ENCODE data around the gene LHPP.

The LHPP gene

DNA sequence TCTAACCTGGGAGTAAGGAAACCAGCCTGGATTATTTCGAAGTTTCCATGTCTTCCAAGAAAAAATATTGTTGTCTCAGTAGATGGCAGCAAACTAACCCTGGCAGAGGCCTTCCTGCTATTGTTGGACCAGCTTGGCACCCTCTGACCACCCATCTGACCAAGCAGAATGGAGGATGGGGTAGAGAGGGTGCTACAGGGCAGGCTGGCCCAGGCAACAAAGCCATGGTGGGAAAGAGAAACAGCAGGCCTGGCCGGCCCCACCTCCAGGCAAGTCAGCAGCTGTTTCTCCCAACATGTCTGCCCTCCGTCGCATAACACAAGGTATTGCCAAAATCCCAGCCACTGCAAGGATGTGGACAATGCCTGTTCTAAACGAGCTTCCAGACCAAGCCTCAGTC lies 187.6 kb downstream of the LHPP start:
- no peak for DNase-seq

DNA sequence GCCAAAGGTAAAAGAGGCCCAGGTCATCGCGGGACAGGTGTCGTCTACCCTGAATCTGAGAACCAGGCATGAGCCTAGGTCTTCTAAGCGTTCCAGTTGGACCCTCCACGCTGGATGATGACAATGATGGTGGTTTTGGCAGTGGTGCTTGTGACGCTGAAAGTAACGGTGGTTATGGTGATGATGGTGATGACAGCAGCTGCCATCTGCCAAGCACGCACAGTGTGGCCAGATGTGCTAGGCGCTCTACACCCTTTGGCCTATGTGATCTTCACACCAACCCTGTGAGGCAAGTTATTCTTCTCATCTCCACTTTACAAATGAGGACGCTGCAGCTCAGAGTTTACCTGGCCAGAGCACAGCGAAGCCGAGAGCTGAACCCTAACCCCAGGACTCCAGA lies 188.6 kb downstream of the LHPP start:
- no peak for DNase-seq

DNA sequence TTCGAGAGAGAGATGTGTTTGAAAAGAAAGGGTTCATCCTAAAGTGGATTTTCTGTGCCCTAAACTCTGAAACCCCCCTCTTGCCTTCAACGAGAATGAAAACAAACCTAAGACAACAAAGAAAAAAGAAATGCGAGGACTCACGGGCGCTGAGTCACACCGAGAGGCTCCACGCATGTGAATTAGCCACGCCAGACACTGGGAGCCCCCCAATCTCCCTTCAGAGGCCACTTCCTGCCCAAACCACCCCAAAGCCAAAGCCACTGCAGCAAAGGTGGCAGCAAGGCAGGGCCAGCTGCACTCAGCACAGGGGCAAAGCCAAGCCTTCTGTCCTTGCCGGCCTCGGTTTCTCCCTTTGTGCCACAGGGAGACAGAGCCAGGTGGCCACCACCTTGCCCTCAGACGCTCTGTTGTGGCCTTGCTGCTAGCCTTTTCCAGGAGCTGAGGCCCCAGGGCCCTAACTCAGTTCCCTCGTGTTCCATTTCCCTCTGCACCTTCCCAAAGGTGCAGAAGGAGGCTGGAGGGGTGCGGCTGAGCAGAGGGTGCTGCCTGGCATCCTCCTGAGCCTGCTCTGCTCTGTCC lies 189.3 kb downstream of the LHPP start:
- DNase-seq, result no peak

DNA sequence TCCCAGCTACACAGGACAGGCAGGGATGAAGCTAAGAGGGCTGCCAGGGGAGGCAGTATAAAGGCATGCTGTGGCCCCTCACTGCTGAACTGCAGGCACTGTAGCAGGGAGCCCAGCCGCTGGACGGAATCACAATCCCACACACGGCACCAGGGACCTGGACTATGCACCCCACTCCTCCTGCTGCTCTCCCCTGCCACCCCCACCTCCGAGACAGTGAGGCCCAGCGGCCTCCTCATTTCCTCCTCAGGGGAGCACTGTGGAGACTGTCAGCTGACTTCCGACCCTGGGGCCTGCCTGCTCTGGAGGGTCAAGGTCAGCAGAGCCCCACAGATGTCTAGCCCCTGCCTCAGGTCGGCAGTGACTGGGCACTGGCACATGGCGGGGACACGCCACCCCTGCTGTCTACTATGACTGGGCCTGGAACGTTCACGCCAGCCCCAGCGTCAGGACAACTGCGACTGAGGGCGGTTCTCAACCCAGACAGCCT lies 189.8 kb downstream of the LHPP start:
- DNase-seq, result no peak

DNA sequence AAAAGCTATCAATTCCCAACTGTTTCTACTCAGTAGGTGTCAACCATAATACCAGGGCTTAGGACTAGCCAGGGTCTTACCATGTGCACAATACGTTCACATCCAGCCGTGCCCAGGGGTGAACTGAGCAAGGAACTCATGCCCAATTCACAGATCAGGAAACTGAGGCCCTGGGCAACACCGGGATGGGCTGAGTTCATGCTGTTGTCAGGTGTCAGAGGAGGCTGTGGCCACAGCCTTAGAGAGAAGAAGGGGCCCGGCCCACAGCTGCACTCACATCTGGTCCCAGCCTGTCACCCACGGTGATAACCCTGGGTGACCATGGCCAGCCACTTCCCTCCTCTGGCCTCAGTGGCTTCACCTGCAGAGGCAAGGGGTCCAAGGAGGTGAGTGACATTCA lies 190.6 kb downstream of the LHPP start:
- no peak for DNase-seq

DNA sequence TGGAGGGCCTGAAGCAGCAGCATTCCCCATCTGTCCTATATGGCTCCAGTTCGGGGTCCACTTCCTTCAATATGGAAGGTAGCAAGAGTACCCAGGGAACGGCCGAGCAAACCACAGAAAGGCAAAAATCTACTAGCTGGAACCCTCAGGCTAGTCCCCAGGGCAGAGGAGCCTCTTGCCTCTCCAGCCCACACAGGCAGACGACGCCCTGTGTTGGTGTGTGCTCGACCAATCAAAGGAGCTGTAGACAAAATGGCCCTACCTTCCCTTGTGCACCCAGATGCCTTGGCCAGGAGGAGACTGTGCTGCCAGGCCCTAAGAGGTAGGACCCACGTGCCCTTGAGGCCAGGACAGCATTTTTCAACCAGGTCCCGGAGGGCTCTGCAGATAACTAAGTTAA lies 191.1 kb downstream of the LHPP start:
- no peak for DNase-seq

DNA sequence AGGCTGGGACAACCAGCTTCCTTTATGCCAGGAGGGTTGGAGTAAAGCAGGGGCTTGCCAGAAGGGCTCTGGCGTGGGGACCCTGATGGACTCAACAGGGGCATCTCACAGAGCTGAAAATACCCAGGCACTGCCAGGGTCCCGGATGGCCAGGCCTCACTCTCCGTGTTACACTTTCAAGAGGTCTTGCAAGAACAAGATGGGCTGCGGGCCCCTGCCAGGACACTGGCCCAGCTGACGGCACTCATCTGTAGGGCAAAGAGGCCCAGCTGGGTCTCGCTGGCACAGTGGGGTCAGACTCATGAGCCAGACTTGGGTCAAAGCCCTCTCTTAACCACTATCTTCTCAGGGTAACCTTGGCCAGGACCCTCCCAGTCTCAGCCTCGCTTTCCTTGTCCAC lies 191.7 kb downstream of the LHPP start:
- no peak for DNase-seq

DNA sequence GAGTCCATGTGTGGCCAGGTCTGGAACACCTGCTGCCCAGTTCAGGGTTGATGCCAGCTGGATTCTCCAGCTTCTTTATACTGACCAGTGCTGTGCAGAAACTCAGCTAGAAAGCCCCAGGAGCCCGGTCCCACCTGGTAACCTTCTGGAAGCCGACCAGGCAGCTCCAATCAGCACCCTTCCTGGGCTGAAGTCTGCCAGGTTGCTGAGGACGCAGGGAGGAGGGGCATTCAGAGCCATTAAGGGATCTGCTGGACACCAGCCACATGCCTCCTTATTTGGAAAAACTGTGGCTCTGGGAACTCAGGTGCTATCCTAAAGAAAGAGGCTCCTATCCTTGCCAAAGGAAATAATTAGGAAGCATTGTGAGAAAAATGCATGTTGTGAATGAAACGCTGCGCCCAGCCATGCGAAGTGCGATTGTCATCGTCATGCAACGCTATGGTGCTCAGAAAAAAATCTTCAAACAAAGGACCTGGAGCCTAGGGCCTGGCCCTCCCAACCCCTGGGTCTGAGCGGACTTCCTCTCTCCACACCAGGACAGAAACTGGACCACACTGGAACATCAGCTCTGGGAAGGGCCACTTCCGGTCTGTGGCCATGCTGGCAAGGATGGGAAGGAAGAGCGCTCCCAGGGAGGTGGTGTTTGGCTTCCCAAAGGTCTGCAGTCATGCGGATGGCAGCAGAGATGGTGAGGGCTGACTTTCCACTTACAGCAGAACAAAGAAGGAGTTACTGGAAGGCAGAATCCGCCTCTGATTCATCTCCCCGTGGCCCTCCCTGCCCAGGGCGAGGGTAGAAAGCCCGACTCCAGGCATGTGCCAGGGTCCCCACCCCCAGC lies 192.4 kb downstream of the LHPP start:
- DNase-seq, result no peak

DNA sequence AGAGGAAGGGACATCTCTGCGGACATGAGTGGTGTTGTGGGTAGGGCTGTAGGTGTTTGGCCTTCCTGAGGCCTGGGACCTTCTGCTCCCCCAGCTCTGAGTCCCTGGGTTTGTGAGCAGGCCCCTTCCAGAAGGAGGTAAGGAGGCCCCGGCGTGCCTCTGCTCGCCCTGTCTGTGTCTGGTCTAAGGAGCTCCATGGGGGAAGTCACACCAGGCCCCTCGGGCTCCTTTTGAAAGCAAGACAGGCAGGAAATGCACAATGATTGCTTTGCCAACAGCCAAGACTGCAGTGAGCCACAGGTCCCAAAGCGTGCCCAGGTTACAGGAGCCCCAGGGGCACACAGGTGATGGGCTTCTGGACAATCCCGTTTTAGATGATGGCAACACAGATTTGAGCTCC lies 193.1 kb downstream of the LHPP start:
- no peak for DNase-seq

DNA sequence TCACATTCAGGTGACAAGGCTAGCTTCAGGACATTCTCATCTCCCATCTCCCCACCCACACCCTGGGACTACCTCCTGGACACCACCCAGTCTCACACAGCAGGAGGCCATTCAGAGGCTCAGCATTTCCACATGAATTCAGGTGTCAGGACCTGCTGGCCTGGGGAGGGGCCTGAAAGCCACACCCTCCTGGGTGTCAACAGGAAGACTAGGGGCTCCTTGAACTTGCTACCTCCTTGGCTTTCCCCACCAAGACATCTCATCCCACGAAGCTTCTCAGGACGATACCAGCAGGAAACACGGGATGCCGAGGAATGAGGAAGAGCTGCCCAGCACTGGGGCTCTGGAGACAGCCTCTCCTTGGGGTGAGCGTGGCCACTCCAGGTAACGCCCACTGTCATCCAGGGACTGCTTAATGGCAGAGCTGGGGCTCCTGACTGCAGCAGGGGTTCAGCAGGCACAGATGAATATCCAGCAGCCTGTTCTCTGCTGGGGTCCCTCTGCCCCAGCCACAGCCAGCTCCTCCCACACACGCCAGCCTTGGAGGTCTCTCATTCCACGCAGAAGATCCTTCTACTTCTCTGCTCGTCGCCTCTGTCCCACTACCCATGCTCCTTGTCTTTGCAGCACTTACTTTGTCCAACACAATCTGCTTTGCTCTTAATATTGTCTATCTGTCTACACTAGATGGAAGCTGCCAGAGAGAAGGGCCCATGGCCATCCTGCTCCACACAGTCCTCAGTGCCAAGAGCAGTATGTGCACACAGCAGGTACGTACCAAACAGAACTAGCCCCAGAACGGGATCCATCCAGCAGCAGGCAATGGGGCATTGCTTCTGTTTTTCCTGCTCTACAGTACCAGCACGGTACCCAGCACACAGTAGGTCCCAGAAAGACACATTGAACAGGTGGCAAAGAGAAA lies 193.8 kb downstream of the LHPP start:
- no peak for DNase-seq

DNA sequence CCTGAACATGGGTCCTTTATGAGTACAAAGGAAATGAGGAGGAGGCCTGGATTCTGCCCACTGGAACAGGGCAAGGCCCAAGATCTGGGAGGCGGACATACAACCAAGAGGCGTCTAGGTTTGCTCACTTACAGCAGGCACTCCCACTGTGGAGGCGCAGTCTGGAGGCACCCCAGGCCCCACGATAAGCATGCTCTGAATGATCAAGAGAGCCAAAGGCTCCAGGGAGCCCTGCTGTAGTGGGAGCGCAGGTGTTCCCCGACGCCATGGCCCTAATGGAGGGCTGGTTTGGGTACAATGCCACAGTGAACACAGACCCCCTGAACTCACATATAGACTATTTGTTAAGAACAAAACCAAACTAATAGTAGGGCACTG lies 194.5 kb downstream of the LHPP start:
- DNase-seq, result no peak

DNA sequence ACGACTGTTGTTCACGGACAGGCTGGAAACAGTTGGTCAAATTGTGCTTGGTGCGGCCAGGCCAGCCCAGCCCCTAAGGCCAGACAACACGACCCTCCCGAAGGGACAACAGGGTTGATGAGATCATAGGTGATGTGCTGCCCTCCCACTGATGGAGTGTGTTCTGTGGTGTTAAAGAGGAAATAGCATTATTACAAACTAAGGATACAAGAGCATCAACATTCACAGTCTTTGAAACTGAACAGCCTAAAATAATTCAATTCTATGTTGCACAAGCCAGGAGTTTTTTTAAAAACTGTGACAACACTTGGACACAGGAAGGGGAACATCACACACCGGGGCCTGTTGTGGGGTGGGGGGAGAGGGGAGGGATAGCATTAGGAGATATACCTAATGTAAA lies 194.9 kb downstream of the LHPP start:
- DNase-seq, result no peak

DNA sequence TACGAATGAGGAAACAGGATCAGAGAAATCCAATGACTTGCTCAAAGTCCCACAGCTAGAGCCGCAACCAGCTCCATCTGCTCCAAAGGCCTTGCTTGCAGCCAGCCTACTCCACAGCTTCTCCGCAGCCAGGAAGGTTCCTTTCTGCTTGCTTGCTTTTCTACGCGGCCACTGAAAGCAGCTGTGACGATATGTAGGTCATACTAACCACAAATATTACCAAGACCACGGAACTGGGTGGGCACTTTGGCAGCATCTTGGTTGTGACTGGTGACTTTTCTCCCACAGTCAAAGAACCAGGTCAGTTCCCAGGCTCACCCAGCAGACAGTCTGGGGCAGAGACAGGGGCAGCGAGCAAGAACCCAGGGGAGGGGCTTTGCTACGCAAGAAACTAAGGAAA lies 196.2 kb downstream of the LHPP start:
- no peak for DNase-seq

DNA sequence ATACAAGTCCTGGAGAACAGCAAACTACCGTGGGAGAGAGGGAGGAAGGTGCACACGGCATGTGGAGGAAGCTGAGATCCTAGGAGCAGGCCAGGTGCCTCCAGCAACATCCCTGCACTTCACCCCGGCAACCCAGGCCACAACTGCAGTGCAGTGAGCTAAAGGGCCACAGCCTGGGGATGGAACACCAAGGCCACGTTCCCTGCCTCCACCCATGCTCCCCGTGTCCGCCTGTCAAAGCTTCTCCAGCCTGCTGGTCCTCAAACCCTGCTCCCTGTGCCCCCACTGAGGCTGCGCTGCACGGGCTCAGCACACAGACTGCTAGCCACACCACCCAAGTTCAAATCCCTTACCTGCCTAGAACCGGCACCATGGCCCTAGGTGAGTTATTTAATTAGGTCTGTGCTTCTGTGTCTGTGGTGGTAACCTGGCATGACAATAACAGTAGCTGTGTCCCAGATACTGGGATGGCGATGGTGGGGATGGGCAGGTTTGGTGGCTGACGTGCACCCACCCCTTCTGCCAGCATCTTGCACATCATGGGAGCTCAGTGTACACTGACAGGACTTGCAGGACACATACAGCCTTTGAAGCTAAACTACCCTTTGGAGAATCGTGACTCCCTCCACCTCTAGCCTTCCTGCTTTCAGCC lies 197.1 kb downstream of the LHPP start:
- no peak for DNase-seq

DNA sequence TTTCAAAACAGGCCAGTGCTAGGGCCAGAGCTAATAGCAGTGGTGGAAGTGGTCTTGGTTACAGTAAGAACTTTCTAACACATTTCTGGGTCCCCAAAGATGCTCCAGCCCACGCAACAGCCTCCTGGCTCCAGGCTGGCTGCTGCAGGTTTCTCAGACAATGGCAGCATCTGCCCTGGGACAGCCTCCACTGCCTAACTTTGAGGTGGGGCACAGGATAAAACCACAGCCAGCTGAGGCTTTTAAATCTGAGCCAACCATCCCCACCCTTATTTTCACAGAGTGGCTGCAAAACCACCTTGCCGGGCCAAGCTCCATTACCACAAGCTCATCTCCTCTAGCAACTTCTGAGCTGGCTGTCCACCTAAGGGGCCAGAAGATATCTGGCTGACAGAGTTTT lies 197.8 kb downstream of the LHPP start:
- no peak for DNase-seq

DNA sequence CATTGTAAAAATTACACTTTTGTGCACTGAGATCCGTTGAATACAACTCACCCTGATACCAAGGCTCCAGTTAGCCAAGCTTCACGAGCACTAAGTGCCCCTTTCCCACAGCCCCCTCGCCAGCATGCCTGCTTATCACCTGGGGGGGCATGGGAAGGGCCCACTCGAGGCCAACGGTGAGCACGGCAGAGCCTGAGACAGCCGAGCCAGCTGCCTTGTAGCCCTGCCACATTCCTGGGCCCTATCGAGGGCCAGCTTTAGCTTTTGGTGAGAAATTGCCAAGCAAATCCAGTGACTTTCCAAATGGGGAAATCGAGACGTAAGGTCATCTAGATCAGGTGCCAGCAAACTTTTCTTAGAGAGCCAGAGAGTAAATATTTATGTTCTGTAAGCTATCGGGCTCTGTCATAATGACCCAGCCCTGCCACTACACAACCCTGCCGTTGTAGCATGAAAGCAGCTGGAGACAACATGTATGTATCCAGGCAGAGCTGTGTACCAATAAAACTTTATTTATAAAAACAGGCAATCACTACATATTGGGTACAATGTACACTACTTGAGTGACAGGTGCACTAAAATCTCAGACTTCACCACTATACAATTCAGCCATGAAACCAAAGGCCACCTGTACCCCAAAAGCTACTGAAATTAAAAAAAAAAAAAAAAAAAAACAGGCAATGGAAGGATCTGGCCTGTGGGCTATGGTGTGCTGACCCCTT lies 198.9 kb downstream of the LHPP start:
- no peak for DNase-seq

DNA sequence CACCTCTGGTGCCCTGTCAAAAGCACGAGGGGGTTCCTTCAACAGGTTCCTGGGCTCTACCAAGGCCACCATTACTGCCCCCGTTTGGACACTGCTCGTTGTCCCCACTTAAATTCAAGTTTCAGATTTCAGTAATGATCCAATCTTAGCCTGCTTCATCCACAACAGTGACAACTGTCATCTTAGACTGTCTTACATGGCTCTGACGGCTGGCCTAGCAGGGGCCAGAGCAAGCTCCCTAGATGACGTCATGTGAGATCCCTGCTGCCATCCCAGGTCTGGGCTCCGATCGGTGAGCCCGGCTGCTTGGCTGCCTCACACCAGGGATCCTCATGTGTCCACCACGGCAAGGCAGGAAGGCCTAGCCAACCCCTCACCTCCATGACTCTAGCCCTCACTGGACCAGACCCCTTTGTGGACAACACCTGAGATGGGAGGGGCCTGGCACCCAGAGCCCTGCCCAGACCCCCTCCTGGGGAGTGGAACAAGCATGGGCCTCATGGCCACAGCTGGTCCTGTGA lies 200.1 kb downstream of the LHPP start:
- DNase-seq, result no peak

DNA sequence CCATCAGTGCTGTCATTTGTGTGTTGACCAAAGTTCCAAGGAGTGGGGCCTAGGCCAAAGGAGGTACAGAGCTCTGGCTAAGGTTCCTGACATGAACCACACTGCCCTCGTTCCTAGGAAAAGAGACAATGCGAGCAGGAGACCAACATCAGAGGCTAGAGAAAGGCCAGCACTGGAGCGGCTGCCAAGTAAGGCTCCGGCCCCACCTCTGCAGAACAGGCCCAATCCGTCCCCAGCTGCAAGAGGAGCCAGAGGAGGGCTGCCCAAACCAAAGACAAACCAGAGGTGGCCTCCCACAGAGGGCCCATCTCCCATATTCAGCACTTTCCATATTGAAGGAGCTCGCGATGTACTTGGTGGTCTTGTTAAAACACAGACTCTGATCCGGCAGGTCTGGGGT lies 201.6 kb downstream of the LHPP start:
- no peak for DNase-seq
